ENCODE data around the gene MB21D2.

The MB21D2 gene

GRCh38 chr3:192833177-192833890 is 84.3 kb downstream of the MB21D2 start:
- DNase-seq (ENCODE audit: low read depth): no peak

DNA sequence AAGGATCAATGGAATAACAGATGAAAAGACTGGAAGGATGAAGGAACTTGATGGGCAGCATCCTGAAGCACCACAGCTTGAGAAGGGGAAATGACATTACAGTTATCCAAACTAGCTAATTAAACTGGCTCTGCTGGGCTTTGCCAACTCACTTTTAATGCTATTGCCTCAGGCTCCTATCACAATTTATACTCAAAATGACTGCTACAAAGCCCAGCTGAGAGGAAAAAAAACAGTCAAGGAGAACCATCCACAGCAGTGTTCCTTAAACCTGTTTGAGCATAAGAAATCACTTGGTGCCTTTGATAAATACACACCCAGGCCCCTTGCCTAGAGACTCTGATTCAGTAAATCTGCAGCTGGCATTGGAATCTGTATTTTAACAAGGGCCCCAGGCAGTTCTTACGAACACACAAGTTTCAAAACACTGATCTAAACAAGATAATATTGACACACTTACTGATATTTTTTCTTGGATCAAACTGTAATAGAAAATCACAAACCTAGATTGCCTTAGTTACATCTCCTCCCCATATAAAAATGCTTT is 85.8 kb downstream of the MB21D2 start:
- no peak for DNase-seq (ENCODE audit: low read depth)

- no peak for DNase-seq (ENCODE audit: low read depth)
Measured at GRCh38 chr3:192831111-192831644, 86.5 kb downstream of the MB21D2 start.

DNA sequence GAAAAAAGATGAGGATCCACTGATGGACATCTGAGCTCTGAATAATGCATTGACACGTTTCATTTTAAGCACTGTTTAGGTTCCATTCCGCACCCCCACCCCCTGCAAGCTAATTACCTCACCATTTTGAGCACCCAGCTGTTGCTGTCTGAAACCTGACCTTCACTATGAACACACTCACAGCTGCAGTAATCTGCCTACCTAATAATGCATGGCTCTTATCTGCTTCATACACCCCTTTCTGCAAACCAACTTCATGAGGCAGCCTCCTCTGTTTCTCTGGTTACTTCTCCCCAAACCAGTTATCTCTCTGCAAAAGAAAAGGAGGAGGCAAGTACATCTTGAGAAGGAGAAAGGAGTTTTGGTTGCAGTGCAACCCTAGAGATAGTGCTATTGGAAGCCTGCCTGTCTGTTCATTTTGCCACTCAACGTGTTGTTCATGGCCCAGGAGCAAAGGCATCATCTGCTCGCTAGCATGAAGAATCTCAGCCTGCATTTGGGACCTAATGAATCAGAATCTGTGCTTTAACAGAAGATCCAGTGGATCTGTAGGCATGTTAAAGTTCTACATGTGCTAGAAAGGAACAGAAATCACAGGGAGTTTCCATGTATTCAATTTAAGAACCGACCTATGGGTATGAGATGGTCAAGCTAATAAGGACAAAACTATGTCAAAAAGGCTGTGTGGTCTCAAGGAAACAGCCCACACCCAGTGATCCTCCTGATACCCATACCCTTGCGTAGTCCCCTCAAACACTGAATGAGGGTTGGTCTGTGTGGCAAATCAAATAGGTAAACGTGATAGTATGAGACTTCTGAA is 87.2 kb downstream of the MB21D2 start:
- DNase-seq (ENCODE audit: low read depth): no peak

DNA sequence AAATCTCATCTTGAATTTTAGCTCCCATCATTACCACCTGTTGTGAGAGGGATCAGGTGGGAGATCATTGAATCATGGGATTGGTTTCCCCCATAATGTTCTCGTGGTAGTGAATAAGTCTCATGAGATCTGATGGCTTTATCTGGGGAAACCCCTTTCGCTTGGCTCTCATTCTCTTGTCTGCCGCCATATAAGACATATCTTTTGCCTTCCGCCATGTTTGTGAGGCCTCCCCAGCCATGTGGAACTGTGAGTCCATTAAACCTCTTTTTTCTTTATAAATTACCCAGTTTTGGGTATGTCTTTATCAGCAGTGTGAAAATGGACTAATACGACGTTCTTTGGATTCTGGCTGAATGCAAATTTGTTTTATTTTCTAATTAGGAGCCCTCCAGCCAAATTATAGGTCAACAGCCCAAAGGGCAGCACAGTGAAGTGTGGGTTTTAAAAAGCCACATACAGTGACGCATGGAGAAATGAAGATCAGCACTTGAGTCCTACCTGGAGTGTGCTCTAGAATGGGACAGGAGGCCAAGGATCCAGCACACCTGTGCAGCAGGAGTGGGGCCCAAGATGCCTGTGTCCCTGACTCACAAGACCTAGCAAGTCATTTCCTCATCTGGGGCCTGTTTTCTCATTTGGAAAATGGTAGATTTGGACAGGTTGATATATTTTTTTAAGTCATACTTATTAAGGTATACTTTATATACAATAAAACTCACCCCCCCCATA is 89.6 kb downstream of the MB21D2 start:
- DNase-seq (ENCODE audit: low read depth): no peak

DNA sequence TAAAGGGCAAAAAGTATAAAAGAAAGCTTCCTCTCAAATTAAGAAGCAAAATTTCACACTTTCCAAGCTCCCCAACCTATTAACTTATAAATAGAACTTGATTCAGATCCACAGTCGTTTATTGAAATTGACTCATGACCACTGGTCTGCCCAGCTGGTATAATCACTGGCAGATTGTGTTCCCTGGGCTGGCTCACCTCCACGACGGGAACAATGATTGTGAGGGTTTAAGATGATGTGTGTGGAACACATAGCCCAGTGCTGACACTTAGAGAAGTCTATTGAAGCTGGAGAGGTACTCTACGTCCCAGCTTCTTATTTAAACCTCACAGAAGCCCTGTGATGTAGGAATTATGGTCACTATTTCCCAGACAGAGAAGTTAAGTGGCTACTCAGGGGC is 90.4 kb downstream of the MB21D2 start:
- no peak for DNase-seq (ENCODE audit: low read depth)

DNA sequence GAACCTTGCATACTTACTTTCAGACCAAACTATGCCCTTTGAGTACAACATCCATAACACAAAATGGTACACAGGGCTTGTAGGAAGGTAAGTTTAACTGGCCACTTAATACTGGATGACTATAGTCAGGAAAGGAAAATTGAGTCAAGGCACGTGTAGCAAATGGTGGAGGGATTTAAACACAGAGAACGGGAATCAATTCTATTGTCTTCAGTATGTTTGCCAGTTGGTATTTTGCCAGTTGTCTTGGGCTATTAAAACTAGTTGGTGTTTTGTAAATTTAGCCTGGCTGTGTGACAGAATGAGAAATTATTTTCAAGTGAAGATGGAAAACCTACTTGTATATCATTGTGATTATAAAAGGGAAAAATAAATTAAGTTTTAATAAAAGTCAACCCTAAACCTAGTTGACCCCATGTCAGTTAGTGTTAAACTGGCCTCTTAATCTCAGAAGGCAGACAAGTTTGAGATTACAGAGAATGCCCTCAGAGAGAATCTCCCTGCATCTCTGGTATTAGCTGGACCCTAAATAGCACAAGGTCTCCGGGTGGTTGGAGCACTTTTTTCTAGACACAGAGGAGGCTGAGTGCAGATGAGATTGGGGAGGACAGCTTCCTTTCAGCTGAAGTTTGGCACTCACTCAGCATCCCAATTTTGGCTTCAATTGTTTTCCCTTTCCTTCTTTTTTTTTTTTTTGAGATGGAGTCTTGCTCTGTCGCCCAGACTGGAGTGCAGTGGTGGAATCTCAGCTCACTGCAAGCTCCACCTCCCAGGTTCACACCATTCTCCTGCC is 91.2 kb downstream of the MB21D2 start:
- no peak for DNase-seq (ENCODE audit: low read depth)

DNA sequence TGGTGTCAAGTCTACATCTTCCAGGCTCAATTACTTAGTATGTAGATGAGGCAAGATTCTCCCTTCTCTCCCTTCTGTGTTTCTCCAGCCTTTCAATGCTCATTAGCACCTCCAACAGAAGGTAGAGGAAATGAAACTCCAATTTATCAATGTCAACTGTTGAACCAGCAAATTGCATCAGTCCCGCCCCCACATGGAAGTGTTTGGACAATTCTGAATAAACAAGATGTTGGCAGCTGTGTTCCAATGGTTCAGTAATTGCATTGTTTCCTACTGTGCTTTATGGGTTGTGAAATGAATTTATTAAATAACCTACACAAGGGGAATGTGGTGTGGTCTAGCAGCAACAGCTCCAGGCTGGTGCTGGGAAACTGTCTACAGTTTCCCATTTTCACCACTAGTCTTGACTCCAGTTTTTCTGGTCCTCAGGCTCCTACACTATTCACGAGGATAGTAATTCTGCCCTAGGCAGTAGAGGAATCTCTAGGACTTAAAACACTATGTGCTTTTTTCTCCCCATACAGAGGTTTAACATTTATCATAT is 91.9 kb downstream of the MB21D2 start:
- no peak for DNase-seq (ENCODE audit: low read depth)

DNA sequence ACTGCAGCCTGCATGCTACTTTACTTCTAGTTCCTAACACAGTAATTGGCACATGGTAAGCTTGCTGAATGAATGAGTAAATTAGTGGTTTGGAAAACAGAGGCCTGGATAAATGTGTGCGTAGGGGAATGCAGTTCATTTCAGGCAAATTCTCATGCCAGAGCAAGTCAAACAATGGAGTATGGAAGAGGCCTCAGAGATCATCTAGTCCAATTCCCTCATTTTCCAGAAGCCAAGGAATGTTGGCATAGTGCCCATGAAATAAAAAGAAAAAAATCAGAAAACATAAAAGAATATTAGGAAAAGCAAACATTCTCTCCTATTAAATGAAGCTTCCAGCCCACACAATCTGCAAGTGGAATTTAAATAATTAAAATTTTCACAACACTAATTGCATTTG is 92.4 kb downstream of the MB21D2 start:
- no peak for DNase-seq (ENCODE audit: low read depth)

DNA sequence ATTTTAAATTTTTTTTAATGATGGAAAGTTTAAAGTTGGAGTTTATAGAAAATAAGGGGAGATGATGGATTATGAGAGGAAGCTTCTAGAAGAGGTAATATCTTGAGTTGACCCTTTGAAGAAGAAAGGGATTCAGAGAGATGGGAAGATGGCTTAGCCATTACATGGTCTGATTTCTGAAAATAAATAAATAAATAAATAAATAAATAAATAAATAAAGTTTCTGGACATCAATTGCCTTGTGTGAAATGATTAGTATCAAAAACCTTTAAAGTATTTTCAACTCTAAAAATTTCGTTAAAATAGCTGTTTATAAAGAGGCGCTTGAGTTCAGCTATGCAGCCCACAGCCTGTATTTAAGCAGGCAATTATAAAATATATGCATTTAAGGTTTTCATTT is 93.3 kb downstream of the MB21D2 start:
- DNase-seq (ENCODE audit: low read depth): no peak

DNA sequence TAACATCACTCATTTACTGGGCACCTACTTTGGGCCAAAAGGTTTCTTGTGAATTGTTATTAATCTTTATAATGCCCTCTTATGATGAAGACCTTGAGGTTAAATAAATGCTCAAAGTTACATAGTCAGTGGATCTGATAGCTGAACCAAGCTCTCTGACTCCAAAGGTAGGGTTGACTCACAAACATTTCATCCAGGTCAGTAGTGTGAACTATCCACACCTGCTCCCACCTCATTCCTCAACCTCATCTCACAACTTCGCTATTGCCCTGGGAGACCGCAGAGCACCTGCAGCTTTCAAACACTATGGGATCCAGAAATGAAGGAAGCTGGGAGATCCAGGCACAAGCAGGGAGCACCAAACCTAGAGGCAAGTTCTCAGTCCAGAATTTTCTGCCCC is 96.5 kb downstream of the MB21D2 start:
- DNase-seq (ENCODE audit: low read depth): no peak

DNA sequence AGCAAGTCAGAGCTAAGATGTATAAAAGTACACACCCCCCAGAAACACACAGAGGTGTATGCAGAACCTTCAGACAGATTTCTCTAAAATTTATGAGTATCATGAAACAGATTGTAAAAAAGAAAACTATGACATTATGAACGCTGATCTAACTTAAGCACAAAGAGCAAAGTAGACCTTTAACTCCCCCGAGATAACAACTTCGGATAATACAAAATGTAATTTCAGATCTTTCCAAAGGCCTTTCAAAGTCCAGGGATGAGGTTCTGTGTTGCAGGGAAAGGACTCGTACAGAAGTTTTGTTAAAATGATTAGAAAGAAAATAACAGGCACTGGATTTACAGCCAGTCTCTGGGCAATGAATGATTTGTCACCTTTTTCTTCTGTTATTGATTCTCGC is 97.5 kb downstream of the MB21D2 start:
- no peak for DNase-seq (ENCODE audit: low read depth)

- no peak for DNase-seq (ENCODE audit: low read depth)
Measured at GRCh38 chr3:192819001-192819569, 98.6 kb downstream of the MB21D2 start.

DNA sequence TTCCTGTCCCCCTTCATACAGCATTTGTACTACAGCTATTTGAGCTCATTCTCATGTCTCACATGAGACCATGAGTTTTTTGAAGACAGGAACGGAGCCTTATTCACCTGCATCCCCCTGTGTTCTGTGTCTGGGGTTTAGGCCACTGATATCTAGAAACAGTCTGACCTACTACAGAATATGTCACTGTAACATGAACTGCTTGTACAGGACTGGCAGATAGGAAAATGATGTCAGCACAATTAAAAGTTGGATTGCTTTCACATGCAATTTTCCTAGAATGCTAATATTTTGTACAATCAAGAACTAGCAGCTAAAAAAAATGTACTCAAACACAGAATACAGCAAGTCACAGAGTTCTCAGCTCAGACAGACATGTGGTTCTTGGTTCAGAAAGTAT is 99.5 kb downstream of the MB21D2 start:
- no peak for DNase-seq (ENCODE audit: low read depth)

- DNase-seq (ENCODE audit: low read depth): no peak
Measured at GRCh38 chr3:192817506-192817905, 100.2 kb downstream of the MB21D2 start.

- DNase-seq (ENCODE audit: low read depth): no peak
Measured at GRCh38 chr3:192817053-192817452, 100.6 kb downstream of the MB21D2 start.

DNA sequence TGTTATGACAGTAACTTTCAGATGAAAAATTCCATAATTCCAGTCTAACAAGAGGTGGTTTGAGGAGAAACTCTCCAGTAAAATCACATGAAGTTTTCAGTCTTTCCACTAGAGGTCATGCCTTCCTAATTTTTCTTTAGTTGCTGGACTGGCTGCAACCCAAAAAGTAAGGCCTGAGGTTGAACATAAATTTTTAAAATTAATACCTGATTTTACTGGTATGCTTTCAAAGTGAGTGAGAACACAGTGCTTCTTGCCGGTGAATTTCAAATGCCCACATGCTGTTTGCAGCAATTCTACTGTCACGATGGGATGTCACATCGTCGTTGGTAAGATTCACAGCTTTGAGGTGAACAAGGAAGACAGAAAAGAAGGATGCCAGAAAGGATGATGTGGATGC is 101.3 kb downstream of the MB21D2 start:
- no peak for DNase-seq (ENCODE audit: low read depth)

DNA sequence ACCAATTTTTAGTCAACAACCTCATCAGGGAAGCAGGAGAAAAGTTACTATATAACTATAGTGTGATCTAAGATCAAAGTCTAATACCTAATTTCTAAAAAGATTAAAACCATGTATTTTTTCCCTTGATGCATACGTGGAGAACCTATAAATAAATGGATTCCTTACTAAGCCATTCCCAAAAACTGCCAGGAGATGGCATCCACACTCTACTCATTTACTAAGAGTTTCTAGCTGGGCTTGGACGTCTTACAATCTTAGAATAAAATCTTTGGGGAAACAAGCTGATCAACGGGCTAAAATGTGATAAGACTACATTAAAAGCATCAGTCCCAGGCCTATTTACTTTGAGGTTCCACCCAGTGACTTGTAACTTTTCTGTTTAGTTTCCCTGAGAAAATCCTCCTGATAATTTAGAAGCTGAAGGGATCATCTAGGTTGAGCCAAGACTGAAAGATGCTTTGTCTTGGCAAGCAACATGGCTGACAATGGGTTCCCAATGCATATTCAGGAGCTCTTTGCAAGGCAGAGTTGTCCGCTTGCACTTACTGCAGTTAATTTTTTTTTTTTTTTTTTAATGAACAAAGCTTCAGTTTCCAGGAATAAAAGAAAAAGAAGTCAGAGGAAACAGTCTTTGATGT is 104.8 kb downstream of the MB21D2 start:
- DNase-seq (ENCODE audit: low read depth): no peak

DNA sequence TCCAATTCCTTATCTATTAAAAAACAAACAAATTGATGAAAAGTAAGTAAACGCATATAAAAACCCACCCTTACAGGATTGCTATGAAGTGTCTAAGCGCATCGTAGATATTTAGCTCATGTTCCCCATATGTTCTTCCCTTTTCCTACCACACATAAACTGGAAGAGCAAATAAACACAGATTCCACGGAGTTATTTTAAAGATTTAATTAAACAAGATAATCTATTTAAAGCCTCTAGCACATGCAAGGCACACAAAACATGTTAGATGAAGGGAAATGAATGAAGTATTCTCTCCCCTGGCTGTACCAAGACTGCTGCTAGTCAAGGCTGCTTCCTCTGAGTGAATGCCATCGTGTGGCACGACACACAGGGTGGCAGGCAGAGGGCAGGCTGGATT is 111.9 kb downstream of the MB21D2 start:
- no peak for DNase-seq (ENCODE audit: low read depth)

- no peak for DNase-seq (ENCODE audit: low read depth)
Measured at GRCh38 chr3:192804502-192804901, 113.2 kb downstream of the MB21D2 start.
